Lower leg skin (tissue), 3 donors: ENCODE data around the gene TMPRSS9.

ENCODE experiments used
- CTCF ChIP-seq, 3 donors: fragments of 450-650 bp; IDR thresholded peaks; one replicate each; pipeline ENCODE4 v1.5.1; 2016; ENCODE audit warnings: antibody characterized with exemption in 3 of 3, mild to moderate bottlenecking in 3 of 3, moderate library complexity in 2 of 3
- POLR2A ChIP-seq, 2 donors: fragments of 450-650 bp; IDR thresholded peaks; one replicate each; pipeline ENCODE4 v1.6.1; 2016 to 2017; ENCODE audit warnings: antibody characterized with exemption in 2 of 2, mild to moderate bottlenecking in 1 of 2, moderate library complexity in 1 of 2

- TF ChIP-seq POLR2A (IDR thresholded peaks at IDR 0.05) (no peak), CTCF (IDR thresholded peaks at IDR 0.05) (no peak)
Observed at GRCh38 chr19:2332341-2333026, 27.6 kb upstream of the TMPRSS9 start.
